Measurements from ENCODE around the gene C11orf58.

Gene C11orf58

GRCh38 chr11:16738193-16738946, at the start of gene C11orf58:
TSS of gene C11orf58 (plus strand) at chr11:16738647. CDS start at chr11:16738779, 132 bp downstream.
- peak; percentile 98 for DNase-seq

- no peak for DNase-seq
Measured at GRCh38 chr11:16690086-16690485, 48.4 kb upstream of the C11orf58 start.

- DNase-seq: no peak
Measured at GRCh38 chr11:16703795-16704194, 34.7 kb upstream of the C11orf58 start.

GRCh38 chr11:16713594-16713993, 24.9 kb upstream of the C11orf58 start:
- no peak for DNase-seq

- no peak for DNase-seq
Measured at GRCh38 chr11:16722581-16723344, 15.7 kb upstream of the C11orf58 start.

GRCh38 chr11:16727806-16728205, 10.6 kb upstream of the C11orf58 start:
- DNase-seq: no peak

- peak; percentile 43 for DNase-seq
Measured at GRCh38 chr11:16737818-16738192, 642 bp upstream of the C11orf58 start.

- no peak for DNase-seq
Measured at GRCh38 chr11:16738947-16739815, 734 bp downstream of the C11orf58 start.

- DNase-seq: no peak
Measured at GRCh38 chr11:16741473-16741872, 3.0 kb downstream of the C11orf58 start.

- no peak for DNase-seq
Measured at GRCh38 chr11:16743478-16743877, 5.0 kb downstream of the C11orf58 start.

- no peak for DNase-seq
Measured at GRCh38 chr11:16744128-16744725, 5.8 kb downstream of the C11orf58 start.

GRCh38 chr11:16745950-16746605, 7.6 kb downstream of the C11orf58 start:
- no peak for DNase-seq

- DNase-seq: no peak
Measured at GRCh38 chr11:16749092-16749491, 10.6 kb downstream of the C11orf58 start.

- DNase-seq: no peak
Measured at GRCh38 chr11:16749666-16750065, 11.2 kb downstream of the C11orf58 start.

GRCh38 chr11:16750417-16750816, 12.0 kb downstream of the C11orf58 start:
- no peak for DNase-seq

- DNase-seq: no peak
Measured at GRCh38 chr11:16758382-16759024, 20.1 kb downstream of the C11orf58 start.

- no peak for DNase-seq
Measured at GRCh38 chr11:16759857-16760508, 21.5 kb downstream of the C11orf58 start.

GRCh38 chr11:16763746-16764145, 25.3 kb downstream of the C11orf58 start:
- DNase-seq: no peak

GRCh38 chr11:16764888-16765287, 26.4 kb downstream of the C11orf58 start:
- no peak for DNase-seq

GRCh38 chr11:16767137-16767536, 28.7 kb downstream of the C11orf58 start:
- no peak for DNase-seq

- no peak for DNase-seq
Measured at GRCh38 chr11:16767957-16768356, 29.5 kb downstream of the C11orf58 start.
